ENCODE measurements around the gene MIGA2.

The MIGA2 gene

DNA sequence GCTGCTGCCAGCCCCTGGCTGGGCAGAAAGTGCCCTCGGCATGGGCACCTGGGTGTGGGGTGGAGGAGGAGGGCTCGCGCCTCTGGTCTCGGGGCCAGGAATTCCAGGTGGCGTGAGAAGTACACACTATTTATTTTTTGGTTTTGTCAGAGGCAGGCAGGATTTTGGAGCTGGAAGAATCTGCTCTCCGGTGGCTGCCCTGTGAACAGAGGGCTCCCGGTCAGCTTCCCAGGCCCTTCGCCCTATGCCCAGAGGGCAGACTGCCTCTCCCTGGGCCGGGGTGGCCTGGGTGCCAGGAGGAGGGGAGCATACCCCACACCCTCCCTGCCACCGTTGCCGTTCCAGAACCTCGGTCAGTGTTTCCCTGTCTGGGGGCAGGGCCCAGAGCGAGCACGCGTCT, 52.8 kb downstream of the MIGA2 start:
- no peak for TF ChIP-seq CTCF (IDR thresholded peaks at IDR 0.05; ENCODE audit: low read depth, low read length, missing control alignments)
- H3K4me3 ChIP-seq (replicated peaks; ENCODE audit: low read depth, low read length), result no peak overlapping the region
- DNase-seq (ENCODE audit: extremely low read depth, low read depth), result no peak

DNA sequence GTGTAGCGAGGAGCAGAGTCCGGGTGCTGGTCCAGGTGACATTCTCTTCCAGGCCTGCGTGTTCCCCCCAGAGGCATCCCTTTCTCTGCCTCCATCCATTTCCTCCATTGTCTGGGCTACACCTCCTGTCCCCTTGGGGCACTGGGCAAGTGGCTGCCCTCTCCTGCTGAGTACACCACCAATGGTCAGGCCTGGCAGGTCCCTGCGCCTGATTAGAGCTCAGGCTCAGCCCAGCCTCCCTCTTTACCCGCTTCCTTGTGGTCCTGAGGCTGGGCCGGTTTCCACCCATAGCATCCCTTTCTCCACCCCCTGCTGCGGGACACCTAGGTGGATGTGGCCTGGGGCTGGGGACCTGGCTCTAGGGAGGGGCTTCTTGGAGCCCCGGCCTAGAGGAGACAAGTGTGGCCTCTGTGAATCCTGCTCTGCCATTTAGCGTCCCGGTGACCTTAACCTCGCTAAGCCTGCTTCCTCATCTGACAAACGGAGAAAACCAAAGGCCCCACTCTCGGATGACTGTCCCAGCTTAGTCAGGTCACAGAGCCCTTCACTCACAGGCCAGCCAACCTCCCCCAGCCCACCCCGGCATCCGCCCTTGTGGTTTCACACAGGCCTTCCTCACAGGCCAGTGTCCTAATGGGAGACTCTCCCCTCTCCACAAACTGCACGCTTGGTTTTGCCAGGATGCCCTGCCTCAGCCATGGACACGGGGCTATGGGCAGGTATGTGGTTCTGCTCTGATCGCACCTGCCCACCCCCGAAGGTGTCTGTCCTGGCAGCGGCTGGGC, 57.4 kb downstream of the MIGA2 start:
- no peak overlapping the region for H3K4me3 ChIP-seq (replicated peaks; ENCODE audit: low read depth, low read length)
- DNase-seq (ENCODE audit: extremely low read depth, low read depth), result no peak
- TF ChIP-seq CTCF (IDR thresholded peaks at IDR 0.05; ENCODE audit: low read depth, low read length, missing control alignments), result no peak

DNA sequence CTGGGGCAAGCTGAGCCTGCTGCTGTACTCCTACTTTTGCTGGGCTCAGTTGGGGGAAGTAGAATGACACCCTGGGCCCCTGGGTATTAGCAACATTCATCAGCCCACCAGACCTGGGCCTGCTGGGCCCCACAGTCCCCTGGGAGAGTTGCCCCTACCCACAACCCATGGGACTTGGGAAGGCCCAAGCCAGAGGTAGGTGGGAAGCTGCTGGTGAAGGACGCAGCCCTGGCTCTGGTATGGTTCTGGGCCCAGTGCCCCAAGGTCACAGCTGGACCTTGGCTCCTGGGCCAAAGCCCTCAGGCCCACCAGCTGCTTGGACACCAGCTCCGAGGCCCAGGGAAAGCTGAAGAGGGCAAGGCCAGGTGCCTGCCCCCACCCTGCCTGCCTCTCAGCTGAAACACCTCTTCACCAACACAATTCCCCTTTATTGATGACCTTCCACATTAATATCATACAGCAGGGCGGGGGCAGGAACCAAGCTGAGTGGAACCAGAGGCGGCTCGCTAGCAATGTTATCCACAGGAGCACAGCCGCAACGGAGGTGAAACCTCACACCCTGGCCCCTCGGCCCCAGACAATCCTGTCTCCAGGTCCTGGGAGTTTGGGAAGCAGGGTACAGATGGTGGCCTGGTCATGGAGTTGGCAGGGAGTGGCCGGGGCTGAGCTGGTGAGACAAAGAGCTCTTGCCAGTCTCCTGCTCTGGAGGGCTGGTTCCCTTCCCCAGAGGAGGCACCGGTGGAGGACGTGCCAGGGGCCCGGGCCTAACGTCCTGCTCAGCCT, 58.2 kb downstream of the MIGA2 start:
- no peak for TF ChIP-seq CTCF (IDR thresholded peaks at IDR 0.05; ENCODE audit: low read depth, low read length, missing control alignments)
- no peak overlapping the region for H3K4me3 ChIP-seq (replicated peaks; ENCODE audit: low read depth, low read length)
- no peak for DNase-seq (ENCODE audit: extremely low read depth, low read depth)

DNA sequence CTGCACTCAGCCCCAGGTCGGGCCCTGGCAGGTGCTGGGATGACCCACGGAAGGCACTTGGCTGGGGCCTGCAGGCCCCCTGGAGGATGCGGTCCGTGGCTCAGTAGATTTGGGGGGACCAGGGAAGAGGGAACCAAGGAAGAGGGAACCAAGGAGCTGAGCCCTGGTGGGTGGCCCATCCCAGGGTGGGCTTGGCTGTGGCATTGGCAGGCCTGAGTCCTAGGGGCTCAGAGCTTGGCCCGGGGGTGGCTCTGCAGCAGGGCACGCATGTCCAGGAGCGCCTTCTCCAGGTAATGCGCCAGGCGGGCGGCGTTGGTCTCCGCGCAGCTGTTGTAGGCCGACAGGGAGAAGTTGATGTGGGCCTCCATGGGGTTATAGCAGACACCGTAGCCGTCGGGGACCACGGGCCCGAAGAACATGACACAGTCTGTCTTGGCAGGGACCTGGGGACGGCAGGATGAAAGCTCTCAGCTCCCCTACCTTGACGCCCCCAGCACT, 58.8 kb downstream of the MIGA2 start:
- TF ChIP-seq CTCF (IDR thresholded peaks at IDR 0.05; ENCODE audit: low read depth, low read length, missing control alignments), result no peak
- no peak overlapping the region for H3K4me3 ChIP-seq (replicated peaks; ENCODE audit: low read depth, low read length)
- no peak for DNase-seq (ENCODE audit: extremely low read depth, low read depth)

GRCh38 chr9:129095908-129096307, 59.5 kb downstream of the MIGA2 start:
- H3K4me3 ChIP-seq (replicated peaks; ENCODE audit: low read depth, low read length), result no peak overlapping the region
- no peak for TF ChIP-seq CTCF (IDR thresholded peaks at IDR 0.05; ENCODE audit: low read depth, low read length, missing control alignments)
- DNase-seq (ENCODE audit: extremely low read depth, low read depth), result no peak

GRCh38 chr9:129097671-129098306, 61.4 kb downstream of the MIGA2 start:
- no peak for DNase-seq (ENCODE audit: extremely low read depth, low read depth)
- no peak for TF ChIP-seq CTCF (IDR thresholded peaks at IDR 0.05; ENCODE audit: low read depth, low read length, missing control alignments)
- H3K4me3 ChIP-seq (replicated peaks; ENCODE audit: low read depth, low read length), result no peak overlapping the region

All from HFF-Myc (cell line).